ENCODE data around the gene SPSB1. TPM values are rescaled to one million over a fixed set of nuclear protein-coding genes. Genes with fewer than 3 reads are reported as not detected.

SPSB1 gene
- total RNA-seq, 4 donors from 2014 or later = 18.9 to 64.9 (median 41.8) TPM

GRCh38 chr1:9315411-9316079, 22.9 kb downstream of the SPSB1 start:
- H3K4me1 ChIP-seq = peaks cover 0 to 75% (median 14%) of the 10 kb centered on the region in 4 donors
- H3K27me3 ChIP-seq = no peaks in the 10 kb centered on the region
- DNase-seq (ENCODE audit: low spot score in 2 of 2) = no peak
- TF ChIP-seq CTCF (IDR thresholded peaks at IDR 0.05) (no peak), EP300 (IDR thresholded peaks at IDR 0.05) (no peak), POLR2A (IDR thresholded peaks at IDR 0.05) (no peak)
- no peaks in the 10 kb centered on the region for H3K36me3 ChIP-seq
- no peaks in the 10 kb centered on the region for H3K9me3 ChIP-seq
- 50 to 68% methylated on average over 20 of the region's 20 CpGs for WGBS, 2 donors
- no peak overlapping the region for H3K4me3 ChIP-seq
- peak overlapping the region in 1 of 4 donors; percentile 11 for H3K27ac ChIP-seq

- H3K4me1 ChIP-seq = peaks cover 0 to 78% (median 11%) of the 10 kb centered on the region in 4 donors
- H3K4me3 ChIP-seq = no peak overlapping the region
- WGBS, 2 donors = 55% methylated on average over 4 to 7 of the region's 7 CpGs
- no peaks in the 10 kb centered on the region for H3K9me3 ChIP-seq
- no peaks in the 10 kb centered on the region for H3K36me3 ChIP-seq
- no peak for DNase-seq (ENCODE audit: low spot score in 2 of 2)
- no peak for TF ChIP-seq POLR2A (IDR thresholded peaks at IDR 0.05)
- no peak for TF ChIP-seq CTCF (IDR thresholded peaks at IDR 0.05)
- no peak for TF ChIP-seq EP300 (IDR thresholded peaks at IDR 0.05)
- H3K27me3 ChIP-seq = no peaks in the 10 kb centered on the region
- peak overlapping the region in 1 of 4 donors; percentile 11 for H3K27ac ChIP-seq
Observed at GRCh38 chr1:9316080-9316444, 23.4 kb downstream of the SPSB1 start.

GRCh38 chr1:9316512-9316911, 23.8 kb downstream of the SPSB1 start:
- no peak for DNase-seq (ENCODE audit: low spot score in 2 of 2)
- no peaks in the 10 kb centered on the region for H3K36me3 ChIP-seq
- no peak for TF ChIP-seq POLR2A (IDR thresholded peaks at IDR 0.05)
- TF ChIP-seq CTCF (IDR thresholded peaks at IDR 0.05) = no peak
- no peak for TF ChIP-seq EP300 (IDR thresholded peaks at IDR 0.05)
- H3K27ac ChIP-seq = peak overlapping the region in 1 of 4 donors; percentile 11
- no peak overlapping the region for H3K4me3 ChIP-seq
- WGBS, 2 donors = 91 to 94% methylated on average over 19 of the region's 24 CpGs
- H3K9me3 ChIP-seq = no peaks in the 10 kb centered on the region
- H3K4me1 ChIP-seq = peaks cover 0 to 78% (median 9%) of the 10 kb centered on the region in 4 donors
- H3K27me3 ChIP-seq = no peaks in the 10 kb centered on the region

- WGBS, 2 donors = 87 to 88% methylated on average over 7 of the region's 7 CpGs
Observed at GRCh38 chr1:9317072-9317471, 24.4 kb downstream of the SPSB1 start.

More at GRCh38 chr1:9317072-9317471, 24.4 kb downstream of the SPSB1 start:
- H3K36me3 ChIP-seq = no peaks in the 10 kb centered on the region
- no peak overlapping the region for H3K4me3 ChIP-seq
- no peak for DNase-seq (ENCODE audit: low spot score in 2 of 2)
- TF ChIP-seq POLR2A (IDR thresholded peaks at IDR 0.05) (no peak), EP300 (IDR thresholded peaks at IDR 0.05) (no peak), CTCF (IDR thresholded peaks at IDR 0.05) (no peak)
- H3K9me3 ChIP-seq = no peaks in the 10 kb centered on the region
- peak overlapping the region in 1 of 4 donors; percentile 21 for H3K27ac ChIP-seq
- no peaks in the 10 kb centered on the region for H3K27me3 ChIP-seq
- H3K4me1 ChIP-seq = peaks cover 0 to 78% (median 9%) of the 10 kb centered on the region in 4 donors
